ENCODE measurements around the gene SORCS3.

- TF ChIP-seq, protein P1, sequence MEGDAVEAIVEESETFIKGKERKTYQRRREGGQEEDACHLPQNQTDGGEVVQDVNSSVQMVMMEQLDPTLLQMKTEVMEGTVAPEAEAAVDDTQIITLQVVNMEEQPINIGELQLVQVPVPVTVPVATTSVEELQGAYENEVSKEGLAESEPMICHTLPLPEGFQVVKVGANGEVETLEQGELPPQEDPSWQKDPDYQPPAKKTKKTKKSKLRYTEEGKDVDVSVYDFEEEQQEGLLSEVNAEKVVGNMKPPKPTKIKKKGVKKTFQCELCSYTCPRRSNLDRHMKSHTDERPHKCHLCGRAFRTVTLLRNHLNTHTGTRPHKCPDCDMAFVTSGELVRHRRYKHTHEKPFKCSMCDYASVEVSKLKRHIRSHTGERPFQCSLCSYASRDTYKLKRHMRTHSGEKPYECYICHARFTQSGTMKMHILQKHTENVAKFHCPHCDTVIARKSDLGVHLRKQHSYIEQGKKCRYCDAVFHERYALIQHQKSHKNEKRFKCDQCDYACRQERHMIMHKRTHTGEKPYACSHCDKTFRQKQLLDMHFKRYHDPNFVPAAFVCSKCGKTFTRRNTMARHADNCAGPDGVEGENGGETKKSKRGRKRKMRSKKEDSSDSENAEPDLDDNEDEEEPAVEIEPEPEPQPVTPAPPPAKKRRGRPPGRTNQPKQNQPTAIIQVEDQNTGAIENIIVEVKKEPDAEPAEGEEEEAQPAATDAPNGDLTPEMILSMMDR (IDR thresholded peaks at IDR 0.05; ENCODE audit: insufficient read depth, low read length, poor library complexity, severe bottlenecking): no peak
- no peak for TF ChIP-seq EZH2phosphoT487 (conservative IDR thresholded peaks at IDR 0.05; ENCODE audit: low read length)
Measured at GRCh38 chr10:105187243-105187642, 546.2 kb downstream of the SORCS3 start.
